ENCODE measurements around the gene KCNAB3. TPM values are rescaled to one million over a fixed set of nuclear protein-coding genes. Genes with fewer than 3 reads are reported as not detected.

Gene KCNAB3
- total RNA-seq, 1 donor from 2014 or later = 6.0 TPM

DNA sequence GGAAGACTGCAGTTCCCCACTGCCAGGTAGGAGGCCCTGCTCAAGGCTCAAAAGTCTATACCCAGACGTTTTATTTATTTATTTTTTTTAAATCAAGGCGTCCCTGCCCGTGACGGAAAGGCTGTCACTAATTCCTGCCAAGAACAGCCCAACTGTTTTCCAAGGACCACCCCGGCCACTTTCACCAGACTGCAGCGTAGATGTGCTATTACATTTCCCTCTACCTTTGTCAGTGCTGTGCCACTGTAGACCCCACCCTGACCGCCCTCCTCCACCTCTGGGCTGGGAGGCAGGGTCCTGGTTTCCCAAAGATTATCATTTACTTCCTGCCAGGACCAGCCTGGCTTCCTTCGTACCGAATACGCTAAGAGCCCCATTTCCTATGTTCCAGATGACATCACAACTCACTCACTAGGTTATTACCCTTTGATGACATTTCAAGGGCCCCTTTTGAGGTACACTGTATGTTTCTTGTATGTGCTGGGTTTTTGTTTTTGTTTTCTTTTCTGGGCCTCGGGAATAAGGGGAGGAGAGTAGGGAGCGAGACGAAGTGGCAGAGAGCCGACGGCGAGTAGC, 7.3 kb downstream of the KCNAB3 start:
- H3K4me1 Mint-ChIP-seq (ENCODE audit: low read depth) = peaks cover 4% of the 10 kb centered on the region
- H3K9me3 Mint-ChIP-seq (ENCODE audit: low read depth) = no peaks in the 10 kb centered on the region
- H3K36me3 Mint-ChIP-seq (ENCODE audit: insufficient read depth) = no peaks in the 10 kb centered on the region
- peaks cover 54% of the 10 kb centered on the region for H3K27me3 Mint-ChIP-seq
- peak overlapping the region; percentile 85 for H3K27ac Mint-ChIP-seq
- no peak for DNase-seq (ENCODE audit: low spot score, unreplicated experiment)
- TF ChIP-seq, protein P1, sequence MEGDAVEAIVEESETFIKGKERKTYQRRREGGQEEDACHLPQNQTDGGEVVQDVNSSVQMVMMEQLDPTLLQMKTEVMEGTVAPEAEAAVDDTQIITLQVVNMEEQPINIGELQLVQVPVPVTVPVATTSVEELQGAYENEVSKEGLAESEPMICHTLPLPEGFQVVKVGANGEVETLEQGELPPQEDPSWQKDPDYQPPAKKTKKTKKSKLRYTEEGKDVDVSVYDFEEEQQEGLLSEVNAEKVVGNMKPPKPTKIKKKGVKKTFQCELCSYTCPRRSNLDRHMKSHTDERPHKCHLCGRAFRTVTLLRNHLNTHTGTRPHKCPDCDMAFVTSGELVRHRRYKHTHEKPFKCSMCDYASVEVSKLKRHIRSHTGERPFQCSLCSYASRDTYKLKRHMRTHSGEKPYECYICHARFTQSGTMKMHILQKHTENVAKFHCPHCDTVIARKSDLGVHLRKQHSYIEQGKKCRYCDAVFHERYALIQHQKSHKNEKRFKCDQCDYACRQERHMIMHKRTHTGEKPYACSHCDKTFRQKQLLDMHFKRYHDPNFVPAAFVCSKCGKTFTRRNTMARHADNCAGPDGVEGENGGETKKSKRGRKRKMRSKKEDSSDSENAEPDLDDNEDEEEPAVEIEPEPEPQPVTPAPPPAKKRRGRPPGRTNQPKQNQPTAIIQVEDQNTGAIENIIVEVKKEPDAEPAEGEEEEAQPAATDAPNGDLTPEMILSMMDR (IDR thresholded peaks at IDR 0.05; ENCODE audit: unreplicated experiment) = no peak
- peak overlapping the region; percentile 60 for H3K4me3 Mint-ChIP-seq (ENCODE audit: low read depth)

DNA sequence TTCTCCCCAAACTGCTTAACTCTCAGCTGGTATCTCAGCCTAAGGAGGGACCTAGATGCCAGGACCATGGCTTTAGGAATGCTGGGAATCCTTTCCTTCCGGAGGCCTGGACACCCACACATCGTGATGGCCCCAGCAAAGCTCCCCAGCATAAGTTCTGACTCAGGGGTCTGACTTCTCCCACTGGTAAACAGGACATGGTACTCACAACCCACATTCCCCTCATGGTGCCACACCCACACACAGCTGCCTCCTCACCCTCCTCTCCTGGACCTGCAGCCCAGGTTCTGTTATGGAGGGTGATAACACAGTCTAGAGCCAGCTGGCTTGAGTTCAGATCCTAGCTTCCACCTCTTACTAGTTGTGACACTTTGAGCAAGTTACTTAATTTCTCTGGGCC, 12.8 kb downstream of the KCNAB3 start:
- TF ChIP-seq, protein P1 (IDR thresholded peaks at IDR 0.05; ENCODE audit: unreplicated experiment) = no peak
- Mint-ChIP-seq H3K4me3 (ENCODE audit: low read depth) (peak overlapping the region; percentile 59), H3K27ac (peak overlapping the region; percentile 11), H3K9me3 (ENCODE audit: low read depth) (no peaks in the 10 kb centered on the region), H3K4me1 (ENCODE audit: low read depth) (peaks cover 8% of the 10 kb centered on the region), H3K36me3 (ENCODE audit: insufficient read depth) (peaks cover 1% of the 10 kb centered on the region), H3K27me3 (peaks cover 35% of the 10 kb centered on the region)
- DNase-seq (ENCODE audit: low spot score, unreplicated experiment) = no peak

DNA sequence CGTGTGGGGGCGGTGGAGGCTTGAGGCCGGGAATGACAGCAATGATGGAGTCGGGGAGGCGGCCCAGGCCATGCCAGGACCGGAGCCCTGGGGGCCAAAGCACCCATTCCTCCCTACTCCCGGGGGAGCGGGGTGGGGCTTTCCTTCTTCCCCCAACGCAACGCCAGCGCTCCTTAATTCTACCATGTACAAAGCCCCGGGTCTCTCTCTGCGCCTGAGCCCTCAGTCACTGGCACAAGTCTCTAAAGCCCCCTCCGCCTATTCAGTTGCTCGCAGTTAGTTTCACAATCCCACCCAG, 13.3 kb downstream of the KCNAB3 start:
- H3K4me1 Mint-ChIP-seq (ENCODE audit: low read depth) = peaks cover 8% of the 10 kb centered on the region
- H3K36me3 Mint-ChIP-seq (ENCODE audit: insufficient read depth) = peaks cover 1% of the 10 kb centered on the region
- peak overlapping the region; percentile 59 for H3K4me3 Mint-ChIP-seq (ENCODE audit: low read depth)
- no peaks in the 10 kb centered on the region for H3K9me3 Mint-ChIP-seq (ENCODE audit: low read depth)
- DNase-seq (ENCODE audit: low spot score, unreplicated experiment) = no peak
- peak overlapping the region; percentile 11 for H3K27ac Mint-ChIP-seq
- H3K27me3 Mint-ChIP-seq = peaks cover 31% of the 10 kb centered on the region
- TF ChIP-seq, protein P1 (IDR thresholded peaks at IDR 0.05; ENCODE audit: unreplicated experiment) = no peak

- H3K4me1 Mint-ChIP-seq (ENCODE audit: low read depth) = peaks cover 8% of the 10 kb centered on the region
- peak within 1 kb of the TSS; percentile 92 for H3K27ac Mint-ChIP-seq
- TF ChIP-seq, protein P1 (IDR thresholded peaks at IDR 0.05; ENCODE audit: unreplicated experiment) = no peak
- H3K27me3 Mint-ChIP-seq = peaks cover 27% of the 10 kb centered on the region
- DNase-seq (ENCODE audit: low spot score, unreplicated experiment) = peak; percentile 63
- peak within 1 kb of the TSS; percentile 79 for H3K4me3 Mint-ChIP-seq (ENCODE audit: low read depth)
- H3K9me3 Mint-ChIP-seq (ENCODE audit: low read depth) = no peaks in the 10 kb centered on the region
- H3K36me3 Mint-ChIP-seq (ENCODE audit: insufficient read depth) = peaks cover 6% of the 10 kb centered on the region
Observed at GRCh38 chr17:7915611-7916384, 13.9 kb downstream of the KCNAB3 start, which contains the start of gene RNF227. RNF227 (minus strand) TSS chr17:7916289; CDS start chr17:7916195, 94 bp downstream.

- Mint-ChIP-seq H3K4me1 (ENCODE audit: low read depth) (peaks cover 8% of the 10 kb centered on the region), H3K9me3 (ENCODE audit: low read depth) (no peaks in the 10 kb centered on the region), H3K27me3 (peaks cover 24% of the 10 kb centered on the region), H3K27ac (peak overlapping the region; percentile 92), H3K4me3 (ENCODE audit: low read depth) (peak overlapping the region; percentile 79), H3K36me3 (ENCODE audit: insufficient read depth) (peaks cover 11% of the 10 kb centered on the region)
- no peak for DNase-seq (ENCODE audit: low spot score, unreplicated experiment)
- TF ChIP-seq, protein P1 (IDR thresholded peaks at IDR 0.05; ENCODE audit: unreplicated experiment) = no peak
Observed at GRCh38 chr17:7915179-7915610, 14.5 kb downstream of the KCNAB3 start.

All from progenitor cell of endocrine pancreas (in vitro differentiated cells).